Adipose tissue (tissue), 3 donors: ENCODE measurements around the gene DISC1. TPM values are rescaled to one million over a fixed set of nuclear protein-coding genes. Genes with fewer than 3 reads are reported as not detected.
"Not testable (repeated sequence)": the region's sequence is repeated elsewhere in the genome, so short reads cannot be mapped to it uniquely, and the experiment has no call there.

ENCODE experiments used
- H3K27ac ChIP-seq: one replicate; pipeline ENCODE4 v1.5.1; 2013; ENCODE audit warnings: low read depth, low read length
- WGBS, 3 donors: extraction: QIAGEN DNeasy Blood & Tissue Kit; methylation state at CpG; one replicate each; pipeline ENCODE4 v1.1.7; 2013; 5-methylcytosine and 5-hydroxymethylcytosine counted together
- polyA plus RNA-seq, 3 donors: library from polyadenylated mRNA; stranded (reverse); fragments of 200-250 nt; gene quantifications; one replicate each; pipeline ENCODE4 v1.2.3, GENCODE V29; 2013
- donor health status: healthy with polysubstance abuse.
- donor health status: Bipolar disorder and iron deficiency.
- donor health status: healthy.

Gene DISC1
- 1 to 10 TPM in 2 of 3 donors, under 1 TPM in 1; 0.48 to 1.5 (median 1.4) TPM for polyA plus RNA-seq

GRCh38 chr1:231626535-231626950 lies at the start of gene DISC1:
Gene DISC1, plus strand, starts transcription at chr1:231626790. Its CDS starts 78 bp downstream, at chr1:231626868.
- H3K27ac ChIP-seq = peak within 1 kb of the TSS; percentile 71
- 0 to 1% (median 1%) methylated on average over 23 to 37 of the region's 38 CpGs for WGBS, 3 donors

GRCh38 chr1:231576804-231577718 lies 49.5 kb upstream of the DISC1 start:
- 71 to 88% (median 79%) methylated on average over 11 of the region's 11 CpGs for WGBS, 3 donors

DNA sequence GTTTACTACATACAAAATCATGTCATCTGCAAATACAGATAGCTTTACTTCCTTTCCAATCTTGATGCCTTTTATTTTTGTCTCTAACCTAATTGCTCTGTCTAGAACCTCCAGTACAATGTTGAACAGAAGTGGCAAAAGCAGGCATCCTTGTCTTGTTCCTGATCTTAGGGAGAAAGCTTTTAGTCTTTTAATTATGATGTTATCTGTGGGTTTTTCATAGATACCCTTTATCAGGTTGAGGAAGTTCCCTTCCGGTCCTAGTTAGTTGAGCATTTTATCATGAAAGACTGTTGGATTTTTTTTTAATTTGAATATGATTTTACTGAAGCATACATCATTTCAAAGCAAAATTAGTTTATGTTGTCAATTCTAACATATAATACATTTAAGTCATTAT lies 45.7 kb upstream of the DISC1 start:
- 59 to 82% (median 62%) methylated on average over 1 of the region's 1 CpG for WGBS, 3 donors
- H3K27ac ChIP-seq = no peak overlapping the region

More at GRCh38 chr1:231576804-231577718, 49.5 kb upstream of the DISC1 start:
- no peak overlapping the region for H3K27ac ChIP-seq

GRCh38 chr1:231581859-231582258 lies 44.7 kb upstream of the DISC1 start:
- 72 to 83% (median 77%) methylated on average over 2 of the region's 2 CpGs for WGBS, 3 donors
- no peak overlapping the region for H3K27ac ChIP-seq

- WGBS, 3 donors = 81 to 86% (median 83%) methylated on average over 6 of the region's 6 CpGs
- no peak overlapping the region for H3K27ac ChIP-seq
Measured at GRCh38 chr1:231583376-231583775, 43.2 kb upstream of the DISC1 start.

DNA sequence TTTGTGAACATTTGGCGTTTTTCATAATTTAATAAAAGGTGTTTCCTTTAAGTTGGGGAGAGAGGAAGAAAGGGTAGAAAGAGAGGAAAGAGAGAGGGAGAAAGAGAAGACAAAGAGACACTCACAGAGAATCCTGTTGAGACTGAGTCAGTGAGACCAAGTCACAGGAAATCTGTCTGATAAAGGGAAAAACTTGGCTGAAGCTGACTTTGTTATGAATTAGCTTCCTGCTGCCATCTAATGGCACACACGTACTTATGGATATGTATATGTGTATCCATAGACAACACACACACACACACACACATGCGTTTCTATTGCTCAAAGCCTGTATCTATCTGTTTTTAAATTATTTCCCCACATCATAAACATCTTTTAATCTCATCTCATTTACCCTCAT lies 42.5 kb upstream of the DISC1 start:
- 38 to 48% (median 47%) methylated on average over 3 of the region's 3 CpGs for WGBS, 3 donors
- no peak overlapping the region for H3K27ac ChIP-seq

GRCh38 chr1:231584921-231585320 lies 41.7 kb upstream of the DISC1 start:
- H3K27ac ChIP-seq = no peak overlapping the region
- 58 to 86% (median 77%) methylated on average over 5 of the region's 5 CpGs for WGBS, 3 donors

- WGBS, 3 donors = 20 to 23% (median 22%) methylated on average over 12 of the region's 12 CpGs
- H3K27ac ChIP-seq = no peak overlapping the region
Measured at GRCh38 chr1:231590453-231591198, 36.0 kb upstream of the DISC1 start.

DNA sequence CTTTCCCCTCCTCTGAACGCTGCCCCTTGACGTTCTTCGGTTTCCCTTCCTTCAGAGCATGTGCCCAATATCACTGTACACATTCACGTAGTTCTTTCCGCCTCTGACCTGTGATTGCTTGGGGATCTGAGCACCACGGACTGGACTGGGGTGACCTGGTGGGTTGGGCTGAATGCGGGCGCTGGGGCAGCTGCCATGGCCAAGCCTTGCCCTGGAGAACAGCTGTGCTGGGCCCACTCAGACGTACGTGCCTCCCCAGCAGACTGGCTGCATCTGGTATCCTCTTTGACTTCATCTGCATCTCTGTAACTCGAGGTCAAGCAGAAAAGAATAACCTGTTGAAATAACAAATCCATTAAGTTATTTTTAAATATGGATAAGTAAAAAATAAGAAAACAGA lies 35.1 kb upstream of the DISC1 start:
- 75 to 77% (median 75%) methylated on average over 11 of the region's 11 CpGs for WGBS, 3 donors
- H3K27ac ChIP-seq = no peak overlapping the region

GRCh38 chr1:231592809-231593208 lies 33.8 kb upstream of the DISC1 start:
- WGBS, 3 donors = 60 to 100% (median 96%) methylated on average over 1 of the region's 1 CpG
- no peak overlapping the region for H3K27ac ChIP-seq

DNA sequence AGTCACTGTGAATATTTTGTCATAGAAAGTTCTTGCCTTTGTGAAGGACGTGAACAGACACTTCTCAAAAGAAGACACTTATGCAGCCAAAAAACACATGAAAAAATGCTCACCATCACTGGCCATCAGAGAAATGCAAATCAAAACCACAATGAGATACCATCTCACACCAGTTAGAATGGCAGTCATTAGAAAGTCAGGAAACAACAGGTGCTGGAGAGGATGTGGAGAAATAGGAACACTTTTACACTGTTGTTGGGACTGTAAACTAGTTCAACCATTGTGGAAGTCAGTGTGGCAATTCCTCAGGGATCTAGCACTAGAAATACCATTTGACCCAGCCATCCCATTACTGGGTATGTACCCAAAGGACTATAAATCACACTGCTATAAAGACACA lies 33.3 kb upstream of the DISC1 start:
- 88 to 94% (median 90%) methylated on average over 1 of the region's 1 CpG for WGBS, 3 donors
- not testable (repeated sequence) for H3K27ac ChIP-seq

DNA sequence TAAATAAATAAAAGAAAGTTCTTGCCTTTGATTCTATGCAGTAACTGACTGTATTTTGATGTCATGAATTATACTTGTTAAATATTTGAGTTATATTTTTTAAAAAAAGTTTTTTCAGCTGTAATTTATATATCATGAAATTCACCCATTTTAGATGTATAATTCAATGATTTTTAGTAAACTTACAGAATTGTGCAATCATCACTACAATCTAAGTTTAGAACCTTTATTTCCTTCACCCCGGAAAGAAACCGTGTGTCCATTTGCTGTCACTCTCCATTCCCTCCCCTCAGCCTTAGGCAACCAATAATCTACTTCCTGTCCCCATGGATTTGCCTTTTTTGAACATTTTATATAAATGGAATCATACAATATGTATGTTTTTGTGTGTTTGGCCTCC lies 32.5 kb upstream of the DISC1 start:
- H3K27ac ChIP-seq = no peak overlapping the region
- WGBS, 3 donors = 35 to 64% (median 42%) methylated on average over 2 of the region's 2 CpGs

- no peak overlapping the region for H3K27ac ChIP-seq
- WGBS, 3 donors = 84 to 85% (median 85%) methylated on average over 4 of the region's 4 CpGs
Measured at GRCh38 chr1:231594749-231595148, 31.8 kb upstream of the DISC1 start.

DNA sequence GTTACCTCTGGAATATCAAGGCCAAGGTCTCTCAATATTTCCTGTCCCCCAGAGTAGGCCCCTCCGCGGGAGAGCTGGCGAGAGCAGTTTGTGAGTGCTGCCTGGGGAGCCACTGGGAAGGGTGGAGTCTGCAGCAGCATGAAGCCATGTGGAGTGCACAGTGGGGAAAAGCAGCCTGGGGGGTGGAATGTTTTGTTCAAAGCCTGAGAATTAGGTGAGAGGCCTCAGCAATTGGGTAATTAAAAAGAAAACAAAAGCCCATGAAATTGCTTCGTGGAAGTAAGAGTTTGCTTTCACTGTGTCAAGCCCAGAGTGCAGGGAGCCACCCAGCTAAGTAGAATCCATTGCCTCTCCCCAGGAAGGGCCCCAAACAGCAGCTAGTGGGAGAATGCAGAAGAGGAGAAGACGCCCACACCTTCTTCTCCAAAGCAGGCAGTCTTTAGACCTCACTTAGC lies 30.2 kb upstream of the DISC1 start:
- 29 to 42% (median 40%) methylated on average over 5 of the region's 5 CpGs for WGBS, 3 donors
- H3K27ac ChIP-seq = no peak overlapping the region

GRCh38 chr1:231597971-231598370 lies 28.6 kb upstream of the DISC1 start:
- 73 to 85% (median 78%) methylated on average over 1 of the region's 1 CpG for WGBS, 3 donors
- no peak overlapping the region for H3K27ac ChIP-seq

GRCh38 chr1:231600458-231600976 lies 26.1 kb upstream of the DISC1 start:
- 36 to 54% (median 36%) methylated on average over 7 of the region's 7 CpGs for WGBS, 3 donors
- H3K27ac ChIP-seq = no peak overlapping the region

DNA sequence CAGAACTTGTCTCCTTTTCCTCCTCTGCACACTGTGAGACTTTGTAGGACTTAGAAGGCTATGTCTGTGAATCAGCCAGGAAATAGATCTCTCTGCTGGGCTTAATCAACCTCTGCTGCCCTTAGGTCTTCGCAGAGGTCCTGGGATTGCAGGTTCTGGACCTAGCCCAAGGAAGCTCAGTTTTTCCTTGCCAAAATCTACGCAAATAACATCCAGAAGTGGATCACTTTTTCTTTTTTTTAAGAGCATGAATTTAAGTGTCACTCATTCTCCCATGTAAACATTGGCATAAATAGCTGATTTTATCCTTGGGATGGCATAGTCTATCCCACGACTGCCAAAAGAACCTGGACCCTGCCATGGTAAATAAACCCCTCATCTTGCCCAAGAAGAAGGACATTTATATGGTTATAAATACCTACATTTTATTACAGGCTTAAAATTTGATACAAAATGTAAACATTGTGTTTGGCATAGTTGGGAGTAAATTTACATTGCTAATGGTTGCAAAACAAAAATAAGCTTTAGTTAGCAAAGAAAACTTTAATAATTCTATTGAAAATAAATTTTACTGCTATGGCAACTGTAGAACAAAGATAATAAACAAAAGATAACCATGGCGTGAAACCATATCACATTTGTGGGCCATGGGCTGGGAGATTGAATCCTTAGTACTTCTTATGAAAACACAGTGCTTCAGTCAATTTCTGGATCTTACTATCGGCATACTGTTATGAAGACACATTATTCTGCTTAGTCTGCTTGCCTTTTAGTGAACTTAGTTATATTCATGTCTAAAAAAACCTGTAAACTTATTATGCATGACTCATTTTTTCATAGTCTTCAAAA lies 24.5 kb upstream of the DISC1 start:
- no peak overlapping the region for H3K27ac ChIP-seq
- WGBS, 3 donors = 32 to 61% (median 49%) methylated on average over 5 of the region's 5 CpGs

DNA sequence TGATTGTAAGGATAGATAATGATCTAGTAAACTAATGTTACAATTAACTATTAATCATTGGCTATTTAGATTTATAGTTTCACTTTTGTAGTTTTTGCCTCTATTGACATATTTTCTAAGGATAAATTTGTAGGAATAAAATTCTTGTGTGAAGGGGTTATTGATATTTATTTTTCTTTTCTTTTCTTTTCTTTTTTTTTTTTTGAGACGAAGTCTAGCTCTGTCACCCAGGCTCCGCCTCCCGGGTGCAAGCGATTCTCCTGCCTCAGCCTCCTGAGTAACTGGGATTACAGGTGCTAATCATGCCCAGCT lies 24.0 kb upstream of the DISC1 start:
- 86 to 96% (median 89%) methylated on average over 4 of the region's 4 CpGs for WGBS, 3 donors
- no peak overlapping the region for H3K27ac ChIP-seq
